RWPE2 (cell line): ENCODE measurements around the gene FARP2.

Source experiments
- ATAC-seq: fragments of 200-7000 bp; cut with Tn5 transposase; 3 replicates; pipeline ENCODE4 v1.9.1; 2021; ENCODE audit warnings: low read depth
- DNase-seq: peaks from one replicate; pipeline ENCODE4 v3.0.0-alpha.2; 2020; ENCODE audit warnings: low spot score
- H3K27ac ChIP-seq: fragments of 450-650 bp; 2 replicates; pipeline ENCODE4 v1.5.1; 2017; ENCODE audit warnings: mild to moderate bottlenecking; ENCODE audit not compliant: poor library complexity, severe bottlenecking
- H3K27me3 ChIP-seq: fragments of 250-450 bp; sonication (Bioruptor Pico); 2 replicates; pipeline ENCODE4 v1.5.1; 2021; ENCODE audit warnings: mild to moderate bottlenecking, moderate library complexity; ENCODE audit not compliant: insufficient read depth, poor library complexity, severe bottlenecking
- H3K36me3 ChIP-seq: fragments of 250-450 bp; sonication (Bioruptor Pico); 2 replicates; pipeline ENCODE4 v1.5.1; 2020; ENCODE audit warnings: low read depth, mild to moderate bottlenecking, moderate library complexity
- H3K4me1 ChIP-seq: fragments of 250-450 bp; sonication (Bioruptor Pico); 2 replicates; pipeline ENCODE4 v1.5.1; 2021; ENCODE audit warnings: mild to moderate bottlenecking, moderate library complexity; ENCODE audit not compliant: insufficient read depth, poor library complexity, severe bottlenecking
- H3K4me3 ChIP-seq: fragments of 250-450 bp; sonication (Bioruptor Pico); 2 replicates; pipeline ENCODE4 v1.5.1; 2021; ENCODE audit warnings: mild to moderate bottlenecking, moderate library complexity; ENCODE audit not compliant: severe bottlenecking
- H3K9me3 ChIP-seq: fragments of 250-450 bp; sonication (Bioruptor Pico); 2 replicates; pipeline ENCODE4 v1.5.1; 2021; ENCODE audit warnings: mild to moderate bottlenecking, moderate library complexity; ENCODE audit not compliant: severe bottlenecking
- TF ChIP-seq, protein P1 (sequence below): fragments of 450-650 bp; IDR thresholded peaks from one replicate; pipeline ENCODE4 v1.5.1; 2017; ENCODE audit warnings: mild to moderate bottlenecking, moderate library complexity; ENCODE audit not compliant: poor library complexity, severe bottlenecking

The FARP2 gene

DNA sequence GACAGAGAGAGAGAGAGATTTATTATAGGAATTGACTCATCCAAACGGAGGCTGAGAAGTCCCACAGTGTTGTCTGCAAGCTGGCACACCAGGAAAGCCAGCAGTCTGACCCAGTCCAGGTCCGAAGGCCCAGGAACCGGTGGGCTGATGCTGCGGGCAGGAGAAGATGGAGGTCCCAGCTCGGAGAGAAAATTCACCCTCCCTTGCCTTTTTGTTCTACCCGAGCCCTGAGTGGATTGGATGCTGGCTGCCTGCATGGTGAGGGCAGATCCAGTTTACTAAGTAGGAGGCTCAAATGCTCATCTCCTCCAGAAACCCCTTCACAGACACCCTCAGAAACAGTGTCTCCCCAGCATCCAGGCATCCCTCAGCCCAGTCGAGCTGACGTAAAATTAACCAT, 174.5 kb downstream of the FARP2 start:
- Histone ChIP-seq H3K9me3 (no peaks in the 10 kb centered on the region), H3K27ac (no peak overlapping the region), H3K4me3 (no peak overlapping the region), H3K4me1 (no peaks in the 10 kb centered on the region), H3K27me3 (no peaks in the 10 kb centered on the region), H3K36me3 (no peaks in the 10 kb centered on the region)
- no peak for DNase-seq
- no peak for ATAC-seq
- TF ChIP-seq, protein P1, sequence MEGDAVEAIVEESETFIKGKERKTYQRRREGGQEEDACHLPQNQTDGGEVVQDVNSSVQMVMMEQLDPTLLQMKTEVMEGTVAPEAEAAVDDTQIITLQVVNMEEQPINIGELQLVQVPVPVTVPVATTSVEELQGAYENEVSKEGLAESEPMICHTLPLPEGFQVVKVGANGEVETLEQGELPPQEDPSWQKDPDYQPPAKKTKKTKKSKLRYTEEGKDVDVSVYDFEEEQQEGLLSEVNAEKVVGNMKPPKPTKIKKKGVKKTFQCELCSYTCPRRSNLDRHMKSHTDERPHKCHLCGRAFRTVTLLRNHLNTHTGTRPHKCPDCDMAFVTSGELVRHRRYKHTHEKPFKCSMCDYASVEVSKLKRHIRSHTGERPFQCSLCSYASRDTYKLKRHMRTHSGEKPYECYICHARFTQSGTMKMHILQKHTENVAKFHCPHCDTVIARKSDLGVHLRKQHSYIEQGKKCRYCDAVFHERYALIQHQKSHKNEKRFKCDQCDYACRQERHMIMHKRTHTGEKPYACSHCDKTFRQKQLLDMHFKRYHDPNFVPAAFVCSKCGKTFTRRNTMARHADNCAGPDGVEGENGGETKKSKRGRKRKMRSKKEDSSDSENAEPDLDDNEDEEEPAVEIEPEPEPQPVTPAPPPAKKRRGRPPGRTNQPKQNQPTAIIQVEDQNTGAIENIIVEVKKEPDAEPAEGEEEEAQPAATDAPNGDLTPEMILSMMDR, result no peak

DNA sequence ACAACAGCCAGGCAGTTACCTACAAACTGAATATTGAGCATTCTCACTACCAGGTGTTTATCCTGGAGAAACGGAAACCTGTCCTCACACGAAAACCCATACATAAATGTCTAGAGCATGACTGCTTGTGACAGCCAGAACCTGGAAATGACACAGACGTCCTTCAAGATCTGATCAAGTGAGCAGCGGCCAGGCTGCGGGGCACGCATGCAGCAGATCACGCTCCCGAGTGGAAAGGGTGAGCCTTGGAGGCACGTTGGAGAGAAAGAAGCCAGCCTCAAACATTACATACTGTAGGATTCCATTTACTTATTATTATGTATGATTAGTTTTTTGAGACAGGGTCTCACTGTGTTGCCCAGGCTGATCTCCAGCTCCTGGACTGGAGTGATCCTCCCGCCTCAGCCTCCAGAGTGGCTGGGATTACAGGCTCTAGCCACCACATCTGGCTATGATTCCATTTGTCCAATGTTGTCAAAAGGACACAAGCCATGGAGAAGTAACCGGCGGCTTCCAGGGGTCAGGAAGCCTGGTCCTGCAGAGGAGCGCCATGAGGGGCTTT, 175.2 kb downstream of the FARP2 start:
- DNase-seq (no peak), ATAC-seq (no peak)
- Histone ChIP-seq H3K27me3 (no peaks in the 10 kb centered on the region), H3K9me3 (no peaks in the 10 kb centered on the region), H3K27ac (no peak overlapping the region), H3K4me3 (no peak overlapping the region), H3K36me3 (no peaks in the 10 kb centered on the region), H3K4me1 (no peaks in the 10 kb centered on the region)
- TF ChIP-seq, protein P1, result no peak

DNA sequence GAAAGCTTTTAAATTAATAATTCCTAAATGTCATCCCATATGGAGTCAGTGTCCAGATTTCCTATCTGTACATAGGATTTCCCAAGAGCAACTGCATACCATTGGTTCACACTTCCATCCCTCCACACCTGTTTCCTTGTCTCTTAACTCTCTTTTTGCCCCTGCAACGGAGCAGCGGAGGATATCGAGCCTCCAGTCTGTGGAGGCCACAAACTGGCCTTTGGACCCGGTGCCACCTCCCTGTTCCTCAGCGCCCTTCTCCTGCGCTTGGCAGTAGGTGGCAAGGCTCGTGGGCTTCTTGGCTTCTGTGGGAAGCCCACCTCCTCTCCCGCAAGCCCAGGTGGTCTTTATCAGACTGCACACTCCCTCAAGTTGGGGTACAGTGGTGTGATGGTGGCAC, 176.1 kb downstream of the FARP2 start:
- TF ChIP-seq, protein P1, result no peak
- ATAC-seq (no peak), DNase-seq (no peak)
- Histone ChIP-seq H3K36me3 (no peaks in the 10 kb centered on the region), H3K27me3 (no peaks in the 10 kb centered on the region), H3K4me3 (no peak overlapping the region), H3K27ac (no peak overlapping the region), H3K4me1 (no peaks in the 10 kb centered on the region), H3K9me3 (no peaks in the 10 kb centered on the region)

DNA sequence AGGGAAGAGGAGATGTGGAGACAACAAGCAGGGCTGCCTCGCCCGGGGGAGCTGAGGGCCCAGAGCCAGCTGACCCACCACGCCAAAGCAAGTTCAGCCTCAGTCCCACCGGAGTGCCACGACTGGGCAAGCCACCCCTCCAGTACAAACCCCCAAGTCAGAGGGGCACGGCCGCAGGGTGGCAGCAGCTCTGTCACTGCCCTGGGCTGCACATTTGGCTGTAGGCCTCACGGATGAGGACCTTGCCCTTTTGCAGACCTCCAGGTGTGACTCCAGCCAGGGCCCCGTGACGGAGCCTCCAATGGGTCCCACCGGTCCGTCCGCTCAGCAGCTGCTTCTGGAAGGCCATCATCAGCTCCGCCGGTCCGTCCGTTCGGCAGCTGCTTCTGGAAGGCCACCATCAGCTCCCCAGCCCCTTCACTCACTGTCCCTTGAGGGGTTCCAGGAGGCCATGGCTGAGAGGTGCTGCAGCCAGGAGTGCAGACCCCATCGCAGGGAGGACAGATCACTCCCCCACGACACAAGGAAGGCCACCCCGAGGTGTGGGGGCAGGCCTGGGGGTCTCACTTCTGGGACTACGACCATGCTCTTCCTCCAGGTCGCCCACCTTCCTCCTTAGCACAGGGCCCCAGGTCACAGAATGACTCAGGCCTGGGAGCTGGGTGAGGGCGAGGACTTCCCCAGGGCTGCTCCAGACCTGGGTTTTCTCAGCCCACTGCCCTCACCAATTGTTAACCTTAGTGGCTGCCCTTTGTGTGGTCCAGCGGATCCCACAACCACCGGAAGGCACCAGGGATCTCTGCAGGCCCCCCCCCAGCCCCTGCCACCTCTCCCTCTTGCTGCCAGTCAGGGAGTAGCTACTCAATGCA, 176.9 kb downstream of the FARP2 start:
- H3K36me3 ChIP-seq, result no peaks in the 10 kb centered on the region

More for the DNA sequence above, 176.9 kb downstream of the FARP2 start:
- Histone ChIP-seq H3K27ac (no peak overlapping the region), H3K4me1 (no peaks in the 10 kb centered on the region), H3K9me3 (no peaks in the 10 kb centered on the region), H3K27me3 (no peaks in the 10 kb centered on the region), H3K4me3 (no peak overlapping the region)
- DNase-seq, result no peak
- TF ChIP-seq, protein P1, result no peak
- ATAC-seq, result no peak
